Stimulated activated CD8-positive, alpha-beta memory T cell treated with anti-CD3 and anti-CD28 coated beads, Interleukin-12 subunit alpha, Interleukin-12 subunit beta, amount 100 ng/mL, for 1 hour (primary cell): Measurements from ENCODE around the gene ZNF793.

Experiments used
- DNase-seq: peaks from one replicate; pipeline ENCODE4 v3.0.0-alpha.2; 2020; ENCODE audit warnings: low read depth

The ZNF793 gene

DNA sequence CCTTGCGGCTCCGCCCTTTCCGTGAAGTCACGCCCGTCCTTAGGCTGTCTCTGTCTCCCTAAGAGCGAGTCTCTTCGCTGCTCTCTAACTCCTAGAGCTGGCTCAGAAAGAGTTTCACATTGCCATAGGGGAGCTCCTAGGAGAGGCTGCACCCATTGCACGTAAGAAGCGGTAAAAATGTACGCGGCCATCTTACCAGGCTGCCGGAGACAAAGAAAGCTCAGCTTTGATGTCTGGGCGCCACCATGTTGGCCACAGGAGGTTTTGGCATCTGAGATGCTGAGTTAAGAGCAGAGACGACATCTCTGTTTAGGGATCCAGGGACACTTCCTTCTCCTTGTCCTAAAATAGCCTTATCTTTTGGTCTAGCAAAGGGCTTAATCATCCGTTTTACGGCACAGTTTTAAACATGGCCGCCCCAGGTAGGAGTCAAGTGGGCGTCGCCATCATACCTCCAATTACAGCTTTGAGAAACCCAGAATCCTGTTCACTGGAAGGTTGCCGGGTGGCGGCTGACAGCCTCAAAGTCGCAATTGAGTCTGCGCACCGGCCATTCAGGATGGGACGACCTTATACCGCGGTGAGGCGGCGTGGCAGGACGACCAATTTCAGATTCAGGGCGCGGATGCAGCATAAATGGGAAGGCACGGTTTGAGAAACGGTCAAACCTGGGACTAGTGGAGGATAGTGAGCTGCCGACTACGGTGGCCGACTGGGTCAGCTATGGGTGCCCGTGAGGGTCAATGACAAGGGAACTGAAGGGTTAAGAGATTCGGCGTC lies at the start of gene ZNF793:
ZNF793 (plus strand) TSS at position 553 of the 780 bp plus-strand sequence. CDS start 16,501 bp downstream, outside the sequence.
- DNase-seq, result peak; percentile 70

DNA sequence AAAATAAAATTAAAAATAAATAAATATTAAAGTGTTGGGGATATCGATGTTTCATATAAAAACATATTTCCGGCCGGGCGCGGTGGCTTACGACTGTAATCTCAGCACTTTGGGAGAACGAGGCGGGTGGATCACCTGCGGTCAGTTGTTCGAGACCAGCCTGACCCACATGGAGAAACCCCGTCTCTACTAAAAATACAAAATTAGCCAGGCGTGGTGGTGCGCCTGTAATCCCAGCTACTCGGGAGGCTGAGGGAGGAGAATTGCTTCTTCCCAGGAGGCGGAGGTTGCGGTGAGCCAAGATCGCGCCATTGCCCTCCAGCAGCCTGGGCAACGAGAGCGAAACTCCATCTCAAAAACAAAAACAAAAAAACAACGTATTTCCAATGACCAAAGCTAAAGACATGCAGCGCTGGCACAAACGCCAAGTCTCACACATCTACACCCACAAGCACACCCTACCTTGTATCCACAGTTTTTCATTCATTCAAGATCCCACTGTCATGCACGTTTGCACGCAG lies 40.4 kb upstream of the ZNF793 start:
- DNase-seq, result no peak

DNA sequence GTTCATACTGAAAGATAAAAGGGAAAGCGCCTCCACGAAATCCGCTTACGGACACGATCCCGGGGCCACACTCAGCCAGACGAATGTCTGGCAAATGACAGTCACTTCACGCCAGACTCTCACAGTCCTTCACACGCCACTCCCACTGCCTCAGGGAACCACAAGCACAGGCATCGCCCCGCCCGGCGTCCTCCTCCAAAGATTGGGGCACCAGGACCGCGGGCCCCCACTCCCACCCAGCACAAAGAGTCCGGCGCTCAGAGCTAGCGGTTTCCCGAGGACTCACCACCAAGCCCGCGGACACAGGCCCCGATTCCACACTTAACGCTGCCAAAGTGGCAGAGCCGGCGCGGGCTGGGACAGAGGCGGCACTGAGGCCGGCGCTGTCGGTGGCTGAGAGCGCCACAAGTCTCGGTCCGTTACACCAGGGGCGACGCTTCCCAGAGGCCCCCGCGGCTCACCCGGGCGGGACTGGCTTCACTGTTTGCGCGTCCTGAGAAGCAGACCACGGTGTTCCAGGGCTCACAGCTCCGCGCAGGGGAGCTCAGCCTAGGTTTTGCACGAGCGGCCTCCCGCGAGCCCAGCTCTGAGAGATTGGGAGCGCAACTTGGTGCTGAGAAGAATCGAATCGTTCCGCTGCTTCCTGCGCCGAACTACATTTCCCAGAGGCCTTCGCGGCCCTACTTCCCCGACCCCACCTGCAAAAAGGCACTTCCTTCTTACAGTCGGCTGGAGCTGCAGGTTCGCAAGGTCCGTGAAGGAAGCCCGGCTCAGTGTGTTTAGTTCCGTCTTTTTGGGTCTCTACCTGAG lies 39.7 kb upstream of the ZNF793 start, which contains the start of gene ZNF569:
ZNF569 (minus strand) TSS at position 647 of the 810 bp plus-strand sequence. CDS start 22,523 bp downstream, outside the sequence.
- peak; percentile 77 for DNase-seq

DNA sequence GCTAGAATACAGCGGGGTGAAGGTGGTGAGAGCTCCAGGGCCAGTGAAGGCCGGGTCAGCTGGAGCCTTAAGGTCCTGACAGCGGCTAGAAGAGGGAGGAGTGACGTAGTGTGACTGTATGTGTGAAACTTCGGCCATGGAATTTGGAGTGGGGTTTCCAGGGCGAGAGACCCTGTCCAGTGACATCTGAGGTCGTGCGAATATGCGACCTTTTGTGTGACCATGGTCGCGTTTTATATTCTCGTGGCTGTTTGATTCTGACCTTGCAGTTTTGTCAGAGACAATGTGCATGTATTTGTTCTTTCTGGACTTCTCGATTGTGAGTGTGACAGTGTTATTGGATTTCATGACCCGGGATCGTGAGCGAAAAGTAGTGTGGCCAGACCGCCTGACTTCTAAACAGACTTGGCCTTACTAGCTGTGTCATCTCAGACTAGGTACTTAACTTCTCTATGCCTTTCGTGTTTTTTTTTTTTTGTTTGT lies 39.1 kb upstream of the ZNF793 start:
- DNase-seq, result no peak

DNA sequence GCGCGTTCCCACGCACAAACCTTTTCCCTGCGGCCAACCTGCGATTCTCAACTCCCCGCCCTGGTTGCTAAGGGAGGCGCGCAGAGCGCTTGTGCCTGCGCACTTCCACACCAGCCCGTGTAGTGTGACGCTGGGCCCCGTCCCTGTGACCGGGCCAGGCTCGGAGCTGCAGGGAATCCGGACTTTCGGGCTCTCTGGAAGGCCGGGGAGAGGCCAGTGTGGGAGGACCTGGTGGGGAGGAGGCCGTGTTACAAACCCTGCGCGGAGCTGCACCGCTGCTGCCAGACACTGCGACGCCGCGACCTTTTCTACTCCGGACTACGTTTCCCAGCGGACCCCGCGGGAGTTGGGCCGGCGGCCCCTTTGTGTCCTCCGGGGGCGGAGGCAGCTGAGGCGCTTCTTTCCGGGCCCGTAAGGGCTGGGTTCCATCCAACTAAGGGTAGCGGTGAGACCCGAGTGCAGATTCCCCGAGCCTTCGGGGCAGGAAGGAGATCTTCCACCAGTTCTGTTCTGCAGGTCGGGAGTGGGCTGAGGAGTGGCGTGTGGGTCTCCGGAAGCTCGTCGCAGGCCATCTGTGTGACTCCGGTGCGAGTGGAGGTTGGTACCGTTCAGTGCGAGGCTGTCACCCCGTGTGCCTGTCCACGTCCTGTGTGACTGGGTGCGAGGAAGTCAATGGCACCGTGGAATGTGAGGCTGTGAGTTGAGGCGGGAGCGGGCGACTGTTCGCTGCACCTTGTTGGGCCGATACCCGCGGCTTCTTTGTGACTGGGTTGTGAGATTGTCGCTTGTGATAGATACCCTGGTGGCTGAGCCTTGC lies 37.6 kb upstream of the ZNF793 start, which contains the start of gene ZNF570:
ZNF570 (plus strand) TSS at position 396 of the 817 bp plus-strand sequence. CDS start 999 bp downstream, outside the sequence.
- peak; percentile 77 for DNase-seq

DNA sequence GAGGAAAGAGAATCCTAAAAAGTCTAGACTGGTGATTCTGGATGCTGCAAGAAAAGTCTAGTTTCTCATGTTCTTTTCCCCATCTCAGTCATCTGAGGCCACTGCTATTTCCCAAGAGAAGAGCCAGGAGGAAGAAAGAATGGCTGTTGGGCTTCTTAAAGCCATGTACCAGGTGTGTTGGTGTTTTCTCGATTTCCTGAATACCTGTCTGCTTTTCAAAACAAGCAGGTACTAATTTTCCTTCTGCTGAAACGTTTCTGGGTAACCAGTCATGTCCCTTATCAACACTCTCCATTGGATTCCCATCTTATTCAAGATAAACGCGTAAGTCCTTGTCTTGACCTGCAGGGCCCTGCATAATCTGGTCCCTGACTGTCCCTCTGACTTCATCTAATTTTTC lies 36.5 kb upstream of the ZNF793 start:
- no peak for DNase-seq

DNA sequence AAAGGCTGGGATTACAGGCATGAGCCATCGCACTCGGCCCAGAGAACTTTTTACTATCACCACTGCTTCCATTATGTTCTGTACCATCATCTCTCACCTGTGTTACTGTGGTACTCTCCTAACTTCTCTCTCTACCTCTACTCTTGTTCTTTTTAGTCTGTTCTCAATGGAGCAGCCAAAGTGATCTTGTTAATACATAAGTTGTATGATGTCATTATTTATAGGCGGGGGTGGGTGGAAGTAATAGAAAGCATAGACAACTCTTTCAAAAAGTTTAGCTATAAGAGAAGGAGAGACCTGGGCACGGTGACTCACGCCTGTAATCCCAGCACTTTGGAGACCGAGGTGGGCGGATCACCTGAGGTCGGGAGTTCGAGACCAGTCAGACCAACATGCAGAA lies 34.6 kb upstream of the ZNF793 start:
- DNase-seq, result no peak

DNA sequence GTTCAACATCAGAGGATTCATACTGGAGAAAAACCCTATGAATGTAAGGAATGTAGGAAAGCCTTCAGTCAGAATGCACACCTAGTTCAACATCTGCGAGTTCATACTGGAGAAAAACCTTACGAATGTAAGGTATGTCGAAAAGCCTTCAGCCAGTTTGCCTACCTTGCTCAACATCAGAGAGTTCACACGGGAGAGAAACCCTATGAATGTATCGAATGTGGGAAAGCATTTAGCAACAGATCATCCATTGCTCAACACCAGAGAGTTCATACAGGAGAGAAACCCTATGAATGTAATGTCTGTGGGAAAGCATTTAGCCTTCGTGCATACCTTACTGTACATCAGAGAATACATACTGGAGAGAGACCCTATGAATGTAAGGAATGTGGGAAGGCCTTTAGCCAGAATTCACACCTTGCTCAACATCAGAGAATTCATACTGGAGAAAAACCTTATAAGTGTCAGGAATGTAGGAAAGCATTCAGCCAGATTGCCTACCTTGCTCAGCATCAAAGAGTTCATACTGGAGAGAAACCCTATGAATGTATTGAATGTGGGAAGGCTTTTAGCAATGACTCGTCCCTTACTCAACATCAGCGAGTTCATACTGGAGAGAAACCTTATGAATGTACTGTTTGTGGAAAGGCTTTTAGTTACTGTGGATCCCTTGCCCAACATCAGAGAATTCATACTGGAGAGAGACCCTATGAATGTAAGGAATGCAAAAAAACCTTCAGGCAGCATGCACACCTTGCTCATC lies 22.2 kb upstream of the ZNF793 start:
- DNase-seq, result no peak

DNA sequence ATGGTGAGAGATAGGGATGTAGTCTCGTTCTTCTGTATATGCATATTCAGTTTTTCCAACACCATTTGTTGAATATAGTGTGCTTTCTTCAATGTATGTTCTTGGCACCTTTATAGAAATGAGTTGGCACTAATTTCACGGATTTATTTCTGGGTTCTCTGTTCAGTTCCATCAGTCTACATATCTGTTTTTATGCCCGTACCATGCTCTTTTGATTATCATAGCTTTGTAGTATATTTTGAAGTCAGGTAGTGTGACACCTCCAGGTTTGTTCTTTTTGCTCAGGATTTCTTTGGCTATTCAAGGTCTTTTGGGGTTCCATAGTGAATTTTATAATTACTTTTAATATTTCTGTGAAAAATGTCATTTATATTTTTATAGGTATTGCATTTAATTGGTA lies 14.5 kb upstream of the ZNF793 start:
- DNase-seq, result no peak

DNA sequence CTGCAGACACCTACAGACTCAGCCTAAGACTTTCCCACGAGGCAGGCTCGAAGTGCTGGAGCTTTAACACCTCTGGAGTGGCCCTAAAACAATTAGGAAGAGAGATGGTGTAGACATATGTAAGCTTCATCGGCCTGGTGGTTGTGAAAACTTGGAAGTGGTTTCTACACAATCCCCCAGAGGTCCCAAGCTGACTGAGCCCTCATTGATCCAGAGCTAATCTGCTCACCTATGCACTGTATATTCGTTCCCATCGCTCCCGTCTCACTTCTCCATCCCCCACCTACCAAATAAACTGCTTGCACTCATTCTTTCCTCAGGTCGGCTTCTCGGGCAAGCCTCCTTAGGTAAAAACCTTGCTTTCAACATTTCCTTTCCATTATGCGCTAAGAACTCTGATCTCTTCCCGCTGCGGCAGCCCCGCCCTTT lies 767 bp upstream of the ZNF793 start:
- peak; percentile 70 for DNase-seq

DNA sequence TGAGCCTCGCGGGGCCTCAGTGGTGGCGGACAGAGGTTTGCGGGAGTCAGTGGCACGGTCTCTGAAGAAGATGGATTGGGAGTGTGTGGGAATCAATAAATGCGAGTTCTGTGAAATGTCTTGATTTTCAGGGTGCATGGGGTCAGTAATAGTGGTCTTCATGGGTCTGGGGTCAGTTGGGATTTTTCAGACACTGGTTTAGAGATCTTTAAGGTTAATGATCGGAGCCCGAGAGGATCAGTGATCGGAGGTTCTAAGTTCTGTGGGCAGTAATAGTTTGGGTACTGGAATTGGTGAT lies 377 bp downstream of the ZNF793 start:
- DNase-seq, result no peak

DNA sequence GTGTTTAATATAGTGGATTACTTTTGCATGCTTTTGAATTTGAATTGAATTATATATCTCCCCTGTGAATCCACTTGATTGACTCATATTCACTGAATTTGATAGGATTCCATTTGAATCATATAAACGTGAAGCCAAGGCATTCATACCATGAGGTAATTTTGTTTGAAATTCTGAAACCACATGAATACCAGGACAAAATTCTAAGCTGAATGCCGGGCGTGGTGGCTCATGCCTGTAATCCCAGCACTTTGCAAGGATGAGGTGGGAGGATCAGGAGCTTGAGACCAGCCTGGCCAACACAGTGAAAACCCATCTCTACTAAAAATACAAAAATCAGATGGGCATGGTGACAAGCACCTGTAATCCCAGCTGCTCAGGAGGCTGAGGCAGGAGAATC lies 4.4 kb downstream of the ZNF793 start:
- no peak for DNase-seq

DNA sequence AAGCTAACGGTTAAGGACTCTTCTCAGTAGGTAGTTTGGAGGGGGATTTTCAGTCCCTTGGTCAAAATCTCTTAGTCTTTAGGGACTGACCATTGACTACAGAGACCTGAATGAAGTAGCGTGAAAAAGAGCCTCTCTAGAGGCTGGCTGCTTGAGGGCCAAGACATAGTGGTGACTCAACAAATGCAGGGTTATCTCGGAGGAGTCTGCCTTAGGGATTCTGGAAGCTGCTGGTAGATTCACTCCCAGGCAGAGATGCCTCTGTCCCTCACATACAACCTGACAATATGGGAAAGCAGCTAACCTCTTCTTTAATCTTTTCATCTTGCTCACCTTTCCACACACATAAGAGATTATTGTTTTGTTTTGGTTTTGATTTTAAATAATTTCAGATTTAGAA lies 5.1 kb downstream of the ZNF793 start:
- no peak for DNase-seq

DNA sequence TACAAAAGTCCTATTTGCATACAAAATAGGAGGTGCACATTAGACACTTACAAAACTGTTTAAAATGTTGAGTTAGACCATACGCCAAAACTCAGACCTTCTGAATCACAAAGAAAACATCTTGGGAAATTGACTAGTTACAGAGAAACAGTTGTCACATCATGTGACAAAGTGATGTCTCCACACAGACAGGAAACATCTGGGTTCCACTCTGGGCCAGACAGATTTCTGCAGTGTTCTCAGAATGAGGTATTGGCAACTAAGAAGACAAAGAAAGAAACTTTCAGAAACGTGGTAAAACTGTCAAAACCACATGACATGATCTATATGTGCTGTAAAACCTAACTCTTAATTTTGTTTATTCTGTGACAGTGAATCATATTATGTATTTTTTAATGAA lies 6.7 kb downstream of the ZNF793 start:
- no peak for DNase-seq

DNA sequence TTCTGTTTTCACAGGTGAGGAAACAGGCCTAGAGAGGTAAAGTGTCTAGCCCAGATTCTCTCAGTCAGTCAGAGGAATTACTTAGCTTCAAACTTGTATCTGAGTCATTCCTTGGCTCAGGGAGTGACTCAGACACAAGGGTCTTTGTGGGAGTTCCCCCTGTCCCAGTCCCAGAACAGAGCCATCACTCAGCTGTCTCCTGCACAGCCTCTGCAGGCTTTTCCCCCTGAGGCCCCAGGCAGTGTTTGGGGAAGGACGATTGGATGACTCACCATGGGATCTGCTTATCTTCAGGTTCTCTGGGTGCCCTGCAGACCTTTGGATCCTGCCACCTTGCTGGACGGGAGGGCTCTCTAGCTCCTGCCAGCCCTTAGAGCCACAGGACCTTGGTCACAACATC lies 13.2 kb downstream of the ZNF793 start:
- no peak for DNase-seq

DNA sequence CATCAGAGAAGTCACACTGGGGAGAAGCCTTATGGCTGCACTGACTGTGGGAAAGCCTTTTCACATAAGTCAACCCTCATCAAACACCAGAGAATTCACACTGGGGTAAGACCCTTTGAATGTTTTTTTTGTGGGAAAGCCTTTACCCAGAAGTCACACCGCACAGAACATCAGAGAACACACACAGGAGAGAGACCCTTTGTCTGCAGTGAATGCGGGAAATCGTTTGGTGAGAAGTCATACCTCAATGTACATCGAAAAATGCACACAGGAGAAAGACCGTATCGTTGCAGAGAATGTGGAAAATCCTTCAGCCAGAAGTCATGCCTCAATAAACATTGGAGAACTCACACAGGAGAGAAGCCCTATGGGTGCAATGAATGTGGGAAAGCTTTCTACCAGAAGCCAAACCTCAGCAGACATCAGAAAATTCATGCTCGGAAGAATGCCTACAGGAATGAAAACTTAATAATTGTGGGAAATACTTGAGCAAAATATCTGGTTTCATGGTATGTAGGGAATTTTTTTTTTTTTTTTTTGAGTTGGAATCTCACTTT lies 30.7 kb downstream of the ZNF793 start:
- no peak for DNase-seq

DNA sequence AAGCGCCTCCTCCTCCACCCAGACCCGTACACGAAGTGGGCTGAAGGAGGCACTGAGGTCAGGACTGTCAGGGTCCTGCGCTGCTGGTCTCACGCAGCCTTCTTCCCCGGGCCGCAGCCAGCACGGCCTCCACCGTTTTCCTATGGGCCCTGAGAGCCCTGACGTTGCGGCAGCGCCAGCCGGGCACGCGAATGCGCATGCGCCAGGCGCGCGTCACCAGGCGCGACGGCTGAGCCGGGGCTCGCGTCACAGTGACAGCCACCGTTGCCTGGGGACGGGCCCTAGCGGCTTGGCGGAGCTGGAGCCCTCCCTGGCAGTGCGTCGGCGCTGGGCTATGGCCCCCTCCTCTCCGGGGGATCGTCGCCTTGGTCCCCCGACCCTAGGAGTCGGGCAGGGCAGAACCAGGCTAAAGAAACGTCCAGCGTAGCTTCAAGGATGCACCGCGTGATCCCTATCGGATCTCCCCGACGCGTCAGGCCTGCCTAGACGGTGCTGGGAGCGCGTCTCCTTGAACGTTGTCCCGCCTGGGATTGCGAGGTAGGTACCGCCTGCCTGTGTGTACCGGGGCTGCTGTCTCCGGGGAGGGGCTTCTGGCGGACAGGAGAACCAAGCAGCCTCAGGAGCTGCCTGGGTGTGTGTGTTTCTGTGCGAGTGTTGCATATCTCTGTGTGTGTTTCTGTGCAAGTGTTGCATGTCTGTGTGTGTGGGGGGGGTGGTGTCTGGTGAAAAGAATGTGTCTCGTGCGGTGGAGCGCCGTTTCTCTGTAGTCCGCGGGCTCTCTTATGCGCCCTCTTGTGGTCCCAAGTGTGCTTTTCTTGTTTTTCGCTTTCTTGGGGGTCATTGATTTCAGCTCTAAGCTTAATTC lies 44.6 kb downstream of the ZNF793 start:
- DNase-seq, result peak; percentile 12

DNA sequence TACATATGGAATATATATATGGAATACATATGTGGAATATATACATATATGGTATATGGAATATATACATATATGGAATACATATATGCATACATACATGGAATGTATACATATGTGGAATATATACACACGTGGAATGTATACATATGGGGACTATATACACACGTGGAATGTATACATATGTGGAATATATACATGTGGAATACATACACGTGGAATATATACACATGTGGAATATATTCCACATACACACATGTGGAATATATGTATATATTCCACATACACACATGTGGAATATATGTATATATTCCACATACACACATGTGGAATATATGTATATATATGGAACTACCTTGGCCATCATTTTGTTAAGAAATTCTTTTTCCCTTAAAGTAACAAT lies 56.8 kb downstream of the ZNF793 start:
- no peak for DNase-seq

DNA sequence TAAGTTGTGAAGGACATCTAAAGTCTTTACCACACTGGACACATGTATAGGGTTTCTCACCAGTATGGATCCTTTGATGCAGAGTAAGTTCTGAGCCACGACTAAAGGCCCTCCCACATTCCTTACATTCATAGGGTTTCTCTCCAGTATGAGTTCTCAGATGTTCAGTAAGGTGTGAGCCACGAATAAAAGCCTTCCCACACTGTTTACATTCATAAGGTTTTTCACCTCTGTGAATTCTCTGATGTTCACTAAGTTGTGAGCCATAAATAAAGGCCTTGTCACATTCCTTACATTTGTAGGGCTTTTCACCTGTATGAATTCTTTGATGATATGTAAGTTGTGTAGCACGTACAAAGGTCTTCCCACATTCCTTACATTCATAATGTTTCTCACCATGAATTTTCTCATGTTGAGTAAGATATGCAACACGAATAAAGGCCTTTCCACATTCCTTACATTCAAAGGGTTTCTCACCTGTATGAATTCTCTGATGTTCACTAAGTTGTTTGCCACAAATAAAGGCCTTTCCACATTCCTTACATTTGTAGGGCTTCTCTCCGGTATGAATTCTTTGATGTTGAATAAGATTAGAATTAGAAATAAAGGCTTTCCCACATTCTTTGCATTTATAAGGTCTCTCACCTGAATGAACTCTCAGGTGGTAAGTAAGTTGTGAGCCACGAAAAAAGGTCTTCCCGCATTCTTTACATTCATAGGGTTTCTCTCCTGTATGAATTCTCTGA lies 58.1 kb downstream of the ZNF793 start:
- DNase-seq, result no peak
